ENCODE data around the gene HEG1. TPM values are rescaled to one million over a fixed set of nuclear protein-coding genes. Genes with fewer than 3 reads are reported as not detected.

The HEG1 gene
- total and polyA plus RNA-seq, 2 of the 4 experiments (the other 2 are of a cell fraction), result 25.6 to 43.4 TPM

- Histone ChIP-seq H2AFZ (replicated peaks; ENCODE audit: low read length, poor library complexity) (no peak overlapping the region), H3K9me1 (ENCODE audit: insufficient read depth, low read length) (peaks cover 20% of the 10 kb centered on the region), H2AK5ac (ENCODE audit: low read depth, low read length) (no peak overlapping the region), H3K27me3 (ENCODE audit: control insufficient read depth, insufficient read depth, low read length) (no peaks in the 10 kb centered on the region), H2BK20ac (ENCODE audit: low read depth, low read length) (no peak overlapping the region), H3K14ac (replicated peaks; ENCODE audit: low read depth, low read length) (no peak overlapping the region), H3K79me1 (ENCODE audit: low read depth in 1 of 2, low read length in 2 of 2) (0 out of 4 replicates have a peak, but pooled peaks cover 0 to 6% of the 10 kb centered on the region in 2 experiments), H3K4ac (ENCODE audit: low read depth, low read length) (no peak overlapping the region), H3K56ac (ENCODE audit: extremely low read depth, insufficient read depth, low read length) (no peak overlapping the region), H3K23ac (ENCODE audit: low read depth, low read length) (no peak overlapping the region), H4K91ac (ENCODE audit: insufficient read depth, low read depth, low read length) (no peak overlapping the region), H2BK15ac (ENCODE audit: low read depth, low read length) (no peak overlapping the region), H3K9me3 (ENCODE audit: control insufficient read depth, insufficient read depth, low read length) (peaks cover 2% of the 10 kb centered on the region; the same call in 1 of the 2 replicates), H3K18ac (ENCODE audit: low read depth, low read length) (no peak overlapping the region), H3K36me3 (ENCODE audit: control insufficient read depth, insufficient read depth, low read length) (no peaks in the 10 kb centered on the region; the same call in 1 of the 2 replicates), H3K4me3 (ENCODE audit: insufficient read depth, low read depth, low read length) (no peak overlapping the region), H3K4me1 (ENCODE audit: control insufficient read depth, insufficient read depth, low read length) (peaks cover 27% of the 10 kb centered on the region), H4K5ac (ENCODE audit: low read depth, low read length) (no peak overlapping the region), H2BK5ac (ENCODE audit: low read depth, low read length, poor library complexity, severe bottlenecking) (no peak overlapping the region), H2AK9ac (replicated peaks; ENCODE audit: low read depth, low read length, poor library complexity) (no peak overlapping the region), H4K20me1 (ENCODE audit: insufficient read depth, low read length) (no peaks in the 10 kb centered on the region), H4K8ac (ENCODE audit: low read depth in 2 of 2, low read length in 2 of 2) (no peak overlapping the region), H3K4me2 (ENCODE audit: low read depth, low read length) (no peak overlapping the region), H3K9ac (ENCODE audit: low read depth, low read length) (no peak overlapping the region), H2BK120ac (ENCODE audit: low read depth, low read length) (no peak overlapping the region), H3K27ac (ENCODE audit: insufficient read depth, low read length) (no peak overlapping the region)
- no peak for DNase-seq
- no peak for TF ChIP-seq CTCF (conservative IDR thresholded peaks at IDR 0.05; ENCODE audit: low read depth, low read length)
- TF ChIP-seq MAFK (IDR thresholded peaks at IDR 0.05; ENCODE audit: low read depth, low read length), result no peak
- TF ChIP-seq RFX5 (IDR thresholded peaks at IDR 0.05; ENCODE audit: low read depth, low read length), result no peak
- TF ChIP-seq NFE2L2 (IDR thresholded peaks at IDR 0.05; ENCODE audit: low read depth, low read length), result no peak
- TF ChIP-seq RCOR1 (IDR thresholded peaks at IDR 0.05; ENCODE audit: insufficient replicate concordance, low read length), result no peak
- no peak for TF ChIP-seq MAZ (IDR thresholded peaks at IDR 0.05; ENCODE audit: borderline replicate concordance, low read depth, low read length)
- TF ChIP-seq POLR2A (IDR thresholded peaks at IDR 0.05; ENCODE audit: low read depth, low read length), result no peak
- TF ChIP-seq FOS (IDR thresholded peaks at IDR 0.05; ENCODE audit: low read depth, low read length), result no peak
- no peak for TF ChIP-seq SMC3 (IDR thresholded peaks at IDR 0.05; ENCODE audit: low read depth, low read length)
- TF ChIP-seq USF2 (IDR thresholded peaks at IDR 0.05; ENCODE audit: low read depth, low read length), result no peak
- BruUV-seq (replicated peaks), result no TSS peak
- in situ Hi-C loops (cut with MboI; ENCODE audit: low sequenced_read_pairs), result no loop called here
- ATAC-seq (ENCODE audit: low read depth), result no peak
- POLR2A ChIA-PET (ENCODE audit: unreplicated experiment), result interaction anchor here (0.6 kb wide), 1 partner anchor 508 kb away, joined by 3 read pairs; no protein-coding TSS in a partner anchor
- WGBS, 2 experiments (ENCODE audit: extremely low coverage in 2 of 2, insufficient read length in 1 of 2), result 100% methylated on average over 1 of the region's 1 CpG; no CpG with 5 or more reads in 1 of the 2 experiments
- dilution Hi-C loops (cut with HindIII; ENCODE audit: low sequenced_read_pairs, unreplicated experiment), result no loop called here
- CTCF ChIA-PET, result interaction anchor here (1.0 kb wide), 1 partner anchor 65 kb away, joined by 3 read pairs; no protein-coding TSS in a partner anchor
- intact Hi-C loops (cut with micrococcal nuclease), result no loop called here
These were observed 49.3 kb upstream of the HEG1 start for GRCh38 chr3:125105116-125105515.
